HG03045 (cell line): ENCODE results near the gene BRF1.
"Not testable (repeated sequence)": the region's sequence is repeated elsewhere in the genome, so short reads cannot be mapped to it uniquely, and the experiment has no call there.

Experiments used
- ATAC-seq: cut with Tn5 transposase; IDR thresholded peaks from one replicate; pipeline ENCODE4 v1.9.1; 2021; ENCODE audit warnings: mild to moderate bottlenecking, moderate library complexity; ENCODE audit not compliant: unreplicated experiment

The BRF1 gene

DNA sequence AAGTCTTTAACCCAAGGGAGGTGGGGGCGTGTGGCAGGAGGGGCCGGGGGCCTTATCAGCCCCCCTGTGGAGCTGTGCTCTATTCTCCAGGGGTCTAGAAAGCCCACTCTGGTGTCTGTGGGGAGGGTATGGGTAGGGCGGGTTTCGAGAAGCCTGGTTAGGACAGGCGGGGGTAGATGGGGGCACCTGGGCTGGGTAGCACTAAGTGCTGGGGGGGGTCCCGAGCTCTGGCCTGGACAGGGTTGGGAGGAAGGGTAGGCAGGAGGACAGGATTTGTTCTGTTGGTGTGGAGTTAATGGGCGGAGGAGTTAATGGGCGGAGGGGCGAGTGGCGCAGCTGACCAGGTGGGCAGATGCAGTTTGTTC, 15.8 kb upstream of the BRF1 start:
- no peak for ATAC-seq

- ATAC-seq = no peak
Observed at GRCh38 chr14:105315941-105316576, 15.3 kb upstream of the BRF1 start.

DNA sequence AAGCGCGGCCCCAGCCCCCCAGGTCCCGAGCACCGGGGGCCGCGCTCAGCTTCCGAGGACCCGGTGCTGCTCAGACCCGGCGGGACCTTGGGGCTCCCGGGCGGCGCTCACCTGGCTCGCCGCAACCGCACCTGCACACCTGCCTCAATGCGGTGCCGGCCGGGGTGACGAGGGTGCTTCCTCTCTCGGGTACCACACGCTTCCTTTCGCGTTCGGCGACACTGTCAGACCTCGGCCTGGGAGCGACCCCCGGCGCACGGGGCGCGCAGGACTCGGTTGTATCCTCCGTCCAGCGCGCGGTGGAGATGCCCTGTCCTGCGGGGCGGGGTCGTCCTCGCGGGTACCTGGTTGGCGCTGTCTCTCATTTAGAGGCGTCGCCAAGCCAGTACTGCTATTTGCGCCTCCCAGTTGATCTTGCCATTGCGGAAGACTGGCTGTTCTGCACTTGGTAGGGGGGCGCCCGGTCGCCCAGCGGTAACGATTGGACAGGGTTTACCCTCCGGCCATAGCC, 14.5 kb upstream of the BRF1 start:
- peak; percentile 10 for ATAC-seq

GRCh38 chr14:105314287-105315200, 13.7 kb upstream of the BRF1 start, which contains the start of gene PACS2:
Gene PACS2 (plus strand): TSS chr14:105314748. CDS start chr14:105314919, 171 bp downstream.
- peak; percentile 66 for ATAC-seq

DNA sequence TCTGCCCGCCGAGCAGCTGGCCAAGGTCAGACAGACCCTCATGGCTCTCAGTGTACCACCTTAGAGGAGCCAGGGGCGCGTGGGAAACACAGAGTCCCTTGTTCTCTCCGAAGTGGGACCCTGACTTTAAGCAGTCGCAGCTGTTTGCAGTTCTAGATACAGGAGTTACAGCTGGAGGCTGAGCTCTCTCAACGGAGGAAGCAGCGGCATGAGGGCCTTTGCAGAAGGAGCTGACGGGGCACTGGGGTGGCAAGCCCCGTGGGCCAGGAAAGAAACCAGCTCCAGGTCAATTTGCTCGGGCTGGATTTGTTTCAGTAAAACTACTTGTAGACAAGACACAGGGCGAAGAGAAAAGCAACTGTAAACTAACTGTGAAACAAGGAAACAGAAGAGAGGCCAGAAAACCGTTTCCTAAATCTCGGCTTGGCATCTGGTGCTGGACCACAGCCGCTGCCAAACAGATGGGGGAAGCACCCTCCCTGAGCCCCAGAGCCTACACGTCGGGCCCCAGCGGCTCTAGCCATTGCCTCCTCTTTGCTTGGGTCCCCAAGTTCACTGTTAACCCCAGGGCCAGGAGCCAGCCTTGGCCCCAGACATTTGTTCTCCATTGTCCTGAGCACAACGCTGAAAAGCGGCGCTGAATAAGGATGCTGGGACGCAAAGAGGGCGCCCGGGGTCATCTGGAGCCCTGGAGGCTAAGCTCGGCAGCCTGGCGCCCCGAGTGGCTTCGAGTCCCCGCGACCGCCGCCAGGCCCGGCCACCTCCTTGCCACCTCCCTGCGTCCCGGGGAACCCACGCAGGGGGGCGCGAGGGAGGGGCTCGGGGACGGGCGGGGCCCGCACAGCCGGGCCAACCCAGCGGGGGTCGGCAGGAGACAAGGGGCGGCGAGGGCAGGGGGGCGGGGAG, 12.8 kb upstream of the BRF1 start:
- ATAC-seq = peak; percentile 21

DNA sequence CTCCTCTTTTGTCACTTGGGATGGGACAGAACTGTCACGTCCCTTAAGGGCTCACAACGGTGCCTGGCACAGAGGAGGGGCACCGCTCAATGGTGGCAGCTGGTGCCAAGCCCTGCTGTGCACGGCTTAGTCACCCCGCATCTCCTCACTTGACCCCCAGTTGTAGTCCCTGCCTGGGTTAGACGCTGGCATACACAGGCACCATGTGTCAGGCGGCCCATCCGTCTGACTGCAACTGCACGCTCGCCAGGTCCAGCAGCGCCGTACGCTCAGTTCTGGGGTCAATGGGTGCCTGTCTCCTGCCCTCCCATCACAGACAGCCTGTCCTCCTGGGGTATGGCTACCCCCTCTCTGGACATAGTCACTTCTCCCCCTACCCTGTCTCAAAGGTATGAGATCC, 12.2 kb upstream of the BRF1 start:
- ATAC-seq = no peak

GRCh38 chr14:105311838-105312237, 11.0 kb upstream of the BRF1 start:
- no peak for ATAC-seq

- ATAC-seq = no peak
Observed at GRCh38 chr14:105309371-105309770, 8.6 kb upstream of the BRF1 start.

DNA sequence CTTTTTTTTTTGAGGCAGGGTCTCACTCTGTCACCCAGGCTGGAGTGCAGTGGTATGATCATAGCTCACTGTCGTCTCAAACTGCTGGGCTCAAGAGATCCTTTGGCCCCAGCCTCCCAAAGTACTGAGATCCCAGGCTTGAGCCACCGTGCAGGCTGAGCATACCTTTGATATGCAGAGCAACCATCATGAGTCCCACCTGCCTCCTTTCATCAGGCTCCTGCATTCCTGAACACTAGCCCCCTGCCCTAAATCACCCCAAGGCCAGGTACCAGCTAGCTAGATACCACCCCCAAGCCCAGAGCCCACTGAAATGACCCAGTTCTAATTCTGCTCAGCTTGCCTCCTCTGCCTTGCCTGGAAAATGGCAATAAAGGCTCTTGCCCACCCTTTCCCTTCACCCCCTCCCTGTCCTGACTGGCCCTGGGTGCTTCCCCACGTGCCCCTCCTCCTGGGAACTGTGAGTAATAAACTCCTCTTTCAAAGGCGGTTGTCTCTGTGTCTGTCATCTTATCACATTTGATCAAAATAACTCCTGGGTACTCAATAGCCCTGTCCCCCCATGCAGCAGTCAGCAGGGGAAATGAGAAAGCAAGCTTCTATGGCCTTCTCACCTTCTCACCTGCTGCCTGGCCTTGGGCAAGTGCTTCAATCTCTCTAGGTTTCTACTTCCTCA, 6.4 kb upstream of the BRF1 start:
- no peak for ATAC-seq

DNA sequence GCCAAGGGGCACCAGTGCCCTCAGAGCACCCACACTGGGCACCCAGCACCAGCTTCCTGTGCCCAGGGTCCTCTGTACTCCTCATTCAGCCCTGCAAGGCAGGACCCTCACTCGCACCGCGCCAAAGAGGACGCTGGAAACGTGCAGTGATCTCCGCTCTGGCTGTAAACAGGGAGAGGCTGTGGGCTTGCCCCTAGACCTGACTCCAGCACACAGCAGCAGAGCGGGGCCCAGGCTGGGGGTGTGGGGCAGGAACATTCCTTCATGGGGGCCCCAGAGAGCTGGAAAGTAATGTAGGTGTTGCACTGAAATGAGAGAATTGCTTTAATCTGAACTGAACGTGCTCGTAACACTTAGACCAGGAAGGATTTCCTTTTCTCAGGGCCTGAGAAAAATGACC, 5.0 kb upstream of the BRF1 start:
- ATAC-seq = no peak

DNA sequence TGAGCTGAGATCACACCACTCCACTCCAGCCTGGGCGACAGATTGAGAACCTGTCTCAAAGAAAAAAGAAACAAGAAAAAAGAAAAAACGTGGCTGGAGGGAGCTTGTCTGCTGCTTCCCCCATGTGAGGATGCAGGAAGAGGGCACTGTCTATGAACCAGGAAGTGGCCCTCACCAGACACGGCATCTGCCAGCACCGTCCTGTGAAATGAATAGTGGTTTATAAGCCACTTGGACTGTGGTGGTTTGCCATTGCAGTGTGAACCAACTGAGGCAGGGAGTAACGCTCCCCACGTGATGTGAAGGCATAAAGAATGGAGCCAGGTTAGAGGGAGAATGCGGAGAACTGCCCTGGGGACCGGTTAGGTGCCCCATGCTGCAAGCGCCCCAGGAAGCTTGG, 4.5 kb upstream of the BRF1 start:
- ATAC-seq = no peak

GRCh38 chr14:105304565-105304964, 3.8 kb upstream of the BRF1 start:
- ATAC-seq = no peak

- ATAC-seq = no peak
Observed at GRCh38 chr14:105303949-105304348, 3.1 kb upstream of the BRF1 start.

DNA sequence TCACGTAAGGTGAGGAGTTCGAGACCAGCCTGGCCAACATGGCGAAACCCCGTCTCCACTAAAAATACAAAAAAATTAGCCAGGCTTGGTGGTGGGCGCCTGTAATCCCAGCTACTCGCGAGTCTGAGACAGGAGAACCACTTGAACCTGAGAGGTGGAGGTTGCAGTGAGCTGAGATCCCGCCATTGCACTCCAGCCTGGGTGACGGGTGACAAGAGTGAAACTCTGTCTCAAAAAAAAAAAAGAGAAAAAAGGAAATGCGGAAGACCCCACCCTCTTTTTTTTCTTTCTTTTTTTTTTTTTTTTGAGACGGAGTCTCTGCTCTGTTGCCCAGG, 1.1 kb upstream of the BRF1 start:
- ATAC-seq = not testable (repeated sequence)

DNA sequence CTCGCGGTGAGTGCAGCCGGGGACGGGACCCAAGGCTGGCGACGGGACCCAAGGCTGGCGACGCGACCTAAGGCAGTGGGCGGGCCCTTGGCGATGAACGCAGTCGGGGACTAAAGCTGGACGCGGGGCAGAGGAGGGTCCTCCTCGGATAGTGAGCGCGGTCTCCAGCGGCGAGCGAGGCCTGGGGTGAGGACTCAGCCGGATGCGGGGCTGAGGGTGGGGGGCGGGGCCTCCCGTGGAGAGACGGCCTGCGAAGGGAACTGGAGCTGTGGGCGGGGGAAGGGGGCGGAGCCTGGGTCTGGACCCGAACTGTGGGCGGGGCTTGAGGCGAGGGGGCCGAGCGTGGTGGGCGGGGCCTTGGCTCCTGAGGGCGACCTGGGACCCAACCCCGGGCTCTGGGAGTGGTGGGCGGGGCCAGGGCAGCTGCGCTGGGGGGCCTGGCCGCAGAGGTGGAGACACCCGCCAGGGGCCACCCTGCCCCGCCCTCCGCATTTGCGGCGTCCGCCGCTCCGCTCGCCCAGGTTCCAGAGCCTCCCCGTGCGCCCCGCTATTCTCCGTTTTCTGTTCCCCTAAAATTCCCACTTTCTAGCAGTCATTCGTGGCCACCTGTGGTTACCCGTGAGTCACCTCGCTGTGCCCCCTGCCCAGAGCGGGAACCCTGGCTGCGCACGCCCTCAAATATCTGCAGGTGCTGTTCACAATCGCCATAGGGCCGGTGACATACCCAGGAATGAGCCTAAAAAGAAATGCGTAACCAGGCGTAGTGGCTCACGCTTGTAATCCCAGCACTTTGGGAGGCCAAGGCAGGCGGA, 508 bp upstream of the BRF1 start:
- ATAC-seq = peak; percentile 53

DNA sequence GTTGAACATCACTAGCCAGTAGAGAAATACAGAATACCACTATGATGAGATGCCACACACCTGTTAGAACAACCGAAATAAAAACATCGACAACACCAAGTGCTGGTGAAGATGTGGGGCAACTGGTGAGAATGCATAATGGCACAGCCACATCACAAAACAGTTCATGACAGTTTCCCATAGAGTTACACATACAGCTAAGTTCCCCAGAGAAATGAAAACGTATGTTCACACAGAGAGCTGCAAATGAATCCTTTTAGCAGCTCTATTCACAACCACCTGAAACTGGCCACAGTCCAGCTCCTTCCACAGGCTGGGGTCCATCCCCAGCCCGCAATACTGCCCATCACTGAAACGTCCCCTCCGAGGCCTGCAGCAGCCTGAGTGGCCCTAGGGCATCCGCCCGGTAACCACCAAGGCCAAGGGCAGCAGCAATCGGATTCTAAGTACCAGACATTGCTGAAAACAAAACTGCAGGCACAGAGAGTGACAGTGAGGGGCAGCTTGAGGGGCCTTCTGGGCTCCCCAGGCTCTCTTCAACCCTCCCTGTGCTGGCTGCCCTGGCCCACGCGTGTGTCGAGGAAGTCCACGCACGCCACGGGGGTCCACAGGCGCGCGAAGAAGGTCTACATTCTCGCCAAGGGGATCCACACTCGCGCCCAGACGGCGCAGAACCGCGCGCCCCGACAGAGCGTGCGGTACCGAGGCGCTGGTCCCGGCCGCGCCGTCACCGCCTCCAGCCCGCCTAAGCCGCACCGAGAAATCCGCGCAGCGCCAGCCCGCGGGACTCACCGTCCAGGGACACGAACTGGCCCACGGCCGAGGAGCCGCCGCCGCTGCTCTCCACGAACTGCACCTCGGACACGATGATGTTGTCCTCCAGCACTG, 903 bp downstream of the BRF1 start:
- ATAC-seq = peak; percentile 22

DNA sequence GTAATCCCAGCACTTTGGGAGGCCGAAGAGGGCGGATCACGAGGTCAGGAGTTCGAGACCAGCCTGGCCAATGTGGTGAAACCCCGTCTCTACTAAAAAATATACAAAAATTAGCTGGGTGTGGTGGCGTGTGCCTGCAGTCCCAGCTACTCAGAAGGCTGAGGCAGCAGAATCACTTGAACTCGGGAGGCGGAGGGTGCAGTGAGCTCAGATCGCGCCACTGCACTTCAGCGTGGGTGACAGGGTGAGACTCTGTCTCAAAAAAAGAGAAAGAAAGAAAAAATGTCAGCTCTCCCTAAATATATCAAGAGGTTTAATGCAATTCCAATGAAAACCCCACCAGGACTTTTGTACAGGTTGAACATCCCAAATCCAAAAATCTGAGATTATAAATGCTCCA, 3.5 kb downstream of the BRF1 start:
- ATAC-seq = not testable (repeated sequence)

- ATAC-seq = no peak
Observed at GRCh38 chr14:105294142-105294597, 6.6 kb downstream of the BRF1 start.
